HG03196 (cell line): ENCODE measurements around the gene ATP5MK.
"Not testable (repeated sequence)": the region's sequence is repeated elsewhere in the genome, so short reads cannot be mapped to it uniquely, and the experiment has no call there.

Experiments
- ATAC-seq: cut with Tn5 transposase; IDR thresholded peaks from one replicate; pipeline ENCODE4 v1.9.1; 2021; ENCODE audit not compliant: unreplicated experiment

The ATP5MK gene

GRCh38 chr10:103396067-103396788 is at the start of gene ATP5MK, which contains the start of gene PDCD11:
ATP5MK (minus strand) TSS chr10:103396475; CDS start chr10:103392457, 4,018 bp downstream.
PDCD11 (plus strand) TSS chr10:103396626; CDS start chr10:103398427, 1,801 bp downstream.
- peak; percentile 97 for ATAC-seq

DNA sequence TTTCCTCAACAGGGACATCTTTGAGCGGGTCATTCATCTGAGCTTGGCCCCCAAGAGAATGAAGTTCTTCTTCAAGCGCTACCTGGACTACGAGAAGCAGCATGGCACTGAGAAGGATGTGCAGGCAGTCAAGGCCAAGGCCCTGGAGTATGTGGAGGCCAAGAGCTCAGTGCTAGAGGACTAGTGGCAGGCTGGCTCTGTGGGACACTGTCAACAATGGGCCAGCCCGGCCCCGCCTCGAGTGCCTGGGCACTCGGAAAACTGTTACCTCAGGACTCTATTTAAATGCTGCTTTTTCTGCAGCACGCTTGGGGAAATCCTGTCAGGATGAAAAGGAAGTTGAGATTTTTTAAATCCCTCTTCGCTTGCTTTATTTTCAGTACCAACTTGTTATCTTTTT is 49.1 kb upstream of the ATP5MK start:
- ATAC-seq, result no peak

GRCh38 chr10:103444478-103444877 is 48.2 kb upstream of the ATP5MK start:
- ATAC-seq, result no peak

DNA sequence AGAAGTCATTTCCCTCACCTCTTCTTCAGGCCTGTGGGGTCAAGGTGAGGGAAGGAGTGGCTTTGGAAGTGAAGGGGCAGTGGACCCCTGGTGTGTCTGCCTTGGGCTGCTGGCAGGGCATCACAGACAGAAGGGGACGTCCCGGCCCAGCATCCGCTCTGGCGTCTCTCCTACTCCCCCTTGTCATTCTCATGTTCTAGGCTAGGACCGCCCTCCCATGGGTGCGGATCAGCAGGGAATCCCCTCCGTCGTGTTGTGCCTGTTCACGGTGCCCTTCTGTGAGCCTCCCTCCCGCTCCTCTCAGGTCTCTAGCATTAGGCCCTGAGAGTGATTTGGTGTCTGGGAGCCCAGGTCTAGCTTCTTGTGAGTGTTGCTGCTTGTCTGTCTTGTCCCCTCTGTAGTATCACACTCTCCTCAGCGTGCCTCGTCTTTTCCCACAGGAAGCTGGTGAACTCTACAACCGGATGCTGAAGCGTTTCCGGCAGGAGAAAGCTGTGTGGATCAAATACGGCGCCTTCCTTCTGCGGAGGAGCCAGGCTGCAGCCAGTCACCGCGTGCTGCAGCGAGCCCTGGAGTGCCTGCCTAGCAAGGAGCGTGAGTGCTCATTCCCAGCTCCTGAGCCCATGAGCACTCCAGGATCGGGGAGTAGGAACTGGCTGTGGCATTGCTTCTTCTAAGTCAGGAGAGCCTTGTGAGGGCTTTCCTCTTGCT is 47.4 kb upstream of the ATP5MK start:
- ATAC-seq, result no peak

DNA sequence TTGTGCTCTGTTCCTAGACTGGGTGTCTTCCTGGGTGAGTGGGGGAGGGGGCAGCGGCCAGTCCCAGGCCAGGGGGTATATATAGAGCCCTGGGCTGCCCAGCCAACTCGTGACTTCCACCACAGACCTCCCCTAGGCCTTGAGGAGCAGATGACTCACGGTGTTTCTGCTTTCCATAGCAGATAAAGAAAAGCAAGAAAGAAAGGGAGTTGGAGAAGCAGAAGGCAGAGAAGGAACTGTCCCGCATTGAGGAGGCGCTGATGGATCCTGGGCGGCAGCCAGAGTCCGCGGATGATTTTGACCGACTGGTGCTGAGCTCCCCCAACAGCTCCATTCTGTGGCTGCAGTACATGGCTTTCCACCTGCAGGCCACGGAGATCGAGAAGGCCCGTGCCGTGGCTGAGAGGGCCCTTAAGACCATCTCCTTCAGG is 45.8 kb upstream of the ATP5MK start:
- no peak for ATAC-seq

- no peak for ATAC-seq
Observed at GRCh38 chr10:103441611-103442010, 45.3 kb upstream of the ATP5MK start.

- ATAC-seq, result no peak
Observed at GRCh38 chr10:103441206-103441605, 44.9 kb upstream of the ATP5MK start.

DNA sequence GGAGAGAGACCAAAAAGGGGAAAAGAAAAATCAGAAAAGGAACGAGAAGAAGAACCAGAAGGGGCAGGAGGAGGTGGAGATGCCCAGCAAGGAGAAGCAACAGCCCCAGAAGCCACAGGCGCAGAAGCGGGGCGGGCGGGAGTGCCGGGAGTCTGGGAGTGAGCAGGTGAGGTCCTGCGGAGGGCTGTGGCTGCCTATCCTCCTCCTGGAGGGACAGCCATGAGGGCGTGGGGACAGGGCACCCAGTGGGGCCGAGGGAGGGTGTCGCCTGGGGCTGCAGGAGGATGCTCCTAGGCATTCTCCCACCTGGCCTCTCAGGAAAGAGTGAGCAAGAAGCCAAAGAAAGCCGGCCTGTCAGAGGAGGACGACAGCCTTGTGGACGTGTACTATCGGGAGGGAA is 44.1 kb upstream of the ATP5MK start:
- no peak for ATAC-seq

- ATAC-seq, result no peak
Observed at GRCh38 chr10:103439776-103440175, 43.5 kb upstream of the ATP5MK start.

GRCh38 chr10:103433858-103434257 is 37.6 kb upstream of the ATP5MK start:
- ATAC-seq, result no peak

GRCh38 chr10:103431902-103432301 is 35.6 kb upstream of the ATP5MK start:
- ATAC-seq, result no peak

DNA sequence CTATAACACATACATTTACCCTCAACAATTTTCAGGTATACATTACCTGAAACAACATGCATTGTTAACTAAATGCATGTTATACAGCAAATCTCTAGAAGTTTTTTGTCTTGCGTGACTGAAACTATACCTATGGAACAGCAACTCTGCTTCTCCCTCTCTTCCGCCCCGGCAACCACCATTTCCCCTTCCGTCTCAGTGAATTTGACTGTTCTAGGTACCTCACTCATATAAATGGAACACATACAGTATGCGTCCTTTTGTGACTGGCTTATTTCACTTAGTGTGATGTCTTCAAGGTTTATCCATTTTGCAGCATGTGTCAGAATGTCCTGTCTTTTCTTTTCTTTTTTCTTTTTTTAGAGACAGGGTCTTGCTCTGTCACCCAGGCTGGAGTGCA is 33.4 kb upstream of the ATP5MK start:
- ATAC-seq, result no peak

- no peak for ATAC-seq
Observed at GRCh38 chr10:103428989-103429643, 32.8 kb upstream of the ATP5MK start.

GRCh38 chr10:103427866-103428265 is 31.6 kb upstream of the ATP5MK start:
- ATAC-seq, result no peak

GRCh38 chr10:103423748-103424147 is 27.5 kb upstream of the ATP5MK start:
- ATAC-seq, result no peak

DNA sequence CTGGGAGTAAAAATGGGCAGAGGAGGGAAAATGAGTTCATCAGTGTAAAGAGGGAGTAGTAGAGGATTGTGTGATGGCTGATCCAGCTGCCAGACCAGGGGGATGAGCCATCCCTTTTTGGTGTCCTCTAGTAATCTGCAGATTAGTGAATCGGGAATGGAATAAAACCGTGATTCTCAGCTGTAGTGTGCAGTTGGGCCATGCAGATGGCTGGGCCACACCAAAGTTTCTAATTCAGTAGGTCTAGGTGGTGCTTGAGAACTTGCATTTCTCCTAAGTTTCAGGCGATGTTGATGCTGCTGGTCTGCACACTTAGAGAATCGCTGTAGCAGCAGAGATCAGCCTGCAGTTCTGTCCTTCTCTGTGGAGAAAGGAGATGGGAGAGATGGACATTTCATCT is 22.8 kb upstream of the ATP5MK start:
- no peak for ATAC-seq

DNA sequence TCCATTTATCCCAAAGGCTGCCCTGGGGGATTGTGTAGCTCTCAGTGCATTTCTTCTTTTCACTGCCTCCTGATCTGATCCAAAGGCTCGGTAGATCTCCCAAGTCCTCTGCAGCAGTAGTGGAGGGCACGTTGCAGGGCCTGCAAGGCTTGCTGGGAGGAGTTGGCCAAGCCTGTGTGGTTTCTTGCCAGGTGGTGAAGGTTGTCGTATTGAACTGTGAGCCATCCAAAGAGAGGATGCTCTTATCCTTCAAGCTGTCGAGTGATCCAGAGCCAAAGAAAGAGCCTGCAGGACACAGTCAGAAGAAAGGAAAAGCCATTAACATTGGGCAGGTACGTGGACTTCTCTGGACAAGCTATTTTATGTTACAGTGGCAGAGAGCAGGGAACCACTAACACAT is 21.3 kb upstream of the ATP5MK start:
- no peak for ATAC-seq

GRCh38 chr10:103417148-103417469 is 20.8 kb upstream of the ATP5MK start:
- ATAC-seq, result not testable (repeated sequence)

DNA sequence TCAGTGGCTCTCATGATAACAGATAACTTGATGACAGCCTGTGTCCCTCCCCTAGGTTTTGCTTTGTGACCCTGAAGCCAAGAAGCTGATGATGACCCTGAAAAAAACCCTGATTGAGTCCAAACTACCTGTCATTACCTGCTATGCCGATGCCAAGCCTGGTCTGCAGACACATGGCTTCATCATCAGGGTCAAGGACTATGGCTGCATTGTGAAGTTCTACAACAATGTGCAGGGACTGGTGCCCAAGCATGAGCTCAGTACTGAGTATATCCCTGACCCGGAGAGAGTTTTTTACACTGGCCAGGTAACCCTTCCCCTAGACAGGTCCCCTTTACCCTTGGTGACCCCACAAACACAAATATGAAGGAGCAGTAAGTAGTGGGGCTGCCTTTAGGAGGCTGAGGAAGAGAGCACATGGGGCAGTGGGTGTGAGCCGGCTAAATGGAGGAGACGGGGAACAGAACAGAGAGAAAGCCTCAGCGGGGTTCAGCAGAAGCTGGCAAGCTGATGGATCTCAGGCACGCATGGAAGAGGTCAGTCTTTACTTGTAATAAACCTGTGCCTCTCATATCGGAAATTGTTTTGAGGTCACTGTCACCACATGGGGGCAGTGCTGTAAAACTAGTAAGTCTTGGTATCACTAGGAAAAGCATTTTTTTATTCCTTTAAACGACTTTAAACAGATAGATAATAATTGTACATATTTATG is 20.3 kb upstream of the ATP5MK start:
- no peak for ATAC-seq

GRCh38 chr10:103415581-103415980 is 19.3 kb upstream of the ATP5MK start:
- no peak for ATAC-seq

- ATAC-seq, result no peak
Observed at GRCh38 chr10:103413564-103413963, 17.3 kb upstream of the ATP5MK start.
